ENCODE measurements around the gene FNDC1. TPM values are rescaled to one million over a fixed set of nuclear protein-coding genes. Genes with fewer than 3 reads are reported as not detected.

The FNDC1 gene
- total and polyA plus RNA-seq, 10 of the 15 experiments (the other 5 are each of a cell fraction or from before 2014, with no cell fraction given) = not detected

DNA sequence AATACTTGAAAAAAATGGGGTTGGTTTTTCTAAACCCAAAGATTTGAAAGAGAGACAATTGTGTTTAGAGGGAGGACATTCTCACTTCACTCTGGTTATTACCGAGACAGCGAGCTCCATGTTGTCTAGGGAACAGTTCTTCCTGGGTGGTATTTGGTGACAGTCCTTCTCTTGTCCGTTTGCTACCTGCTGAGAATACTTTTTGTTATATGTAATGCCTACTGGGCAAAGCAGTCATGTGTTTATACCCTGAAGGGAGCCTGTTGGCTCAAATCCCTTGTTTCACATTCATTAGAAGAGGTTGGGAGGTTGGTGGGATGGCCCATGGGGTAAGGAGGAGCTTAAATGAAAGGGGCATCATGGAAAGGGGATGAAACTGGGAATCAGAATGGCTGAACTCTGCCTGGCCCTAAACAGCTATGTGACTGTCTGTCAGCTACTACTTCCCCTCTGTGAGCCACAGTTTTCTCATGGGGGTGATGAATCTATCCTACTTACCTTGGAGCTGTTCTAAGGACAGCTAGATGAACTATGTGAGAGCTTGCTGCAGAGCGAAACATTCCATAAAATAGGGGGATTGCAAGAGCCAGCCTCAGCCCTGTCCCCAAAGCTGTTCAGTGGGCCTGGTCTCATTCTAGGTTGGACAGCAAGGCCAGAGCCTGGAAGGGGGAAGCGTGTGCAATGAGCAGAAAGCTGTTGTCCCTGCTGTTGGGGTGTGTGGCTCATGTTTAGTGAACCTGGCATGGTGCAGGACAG lies 43.5 kb downstream of the FNDC1 start:
- Histone ChIP-seq H3K9me3 (replicated peaks; ENCODE audit: control insufficient read depth, insufficient read depth, low read length) (no peaks in the 10 kb centered on the region), H3K27me3 (replicated peaks in 1 of 2; ENCODE audit: control insufficient read depth in 2 of 2, insufficient read depth in 2 of 2, low read length in 1 of 2) (peaks cover 0 to 4% of the 10 kb centered on the region in 2 experiments; a peak in 2 of 4 replicates), H3K9ac (ENCODE audit: control insufficient read depth, insufficient read depth, low read length) (no peak overlapping the region), H3K27ac (ENCODE audit: control insufficient read depth, insufficient read depth) (no peak overlapping the region), H3K79me2 (ENCODE audit: control insufficient read depth, insufficient read depth, low read length) (no peaks in the 10 kb centered on the region), H3K4me2 (ENCODE audit: control insufficient read depth, insufficient read depth) (no peak overlapping the region), H3K36me3 (ENCODE audit: control insufficient read depth in 2 of 2, insufficient read depth in 2 of 2, low read length in 1 of 2) (no peaks in the 10 kb centered on the region), H2AFZ (ENCODE audit: control insufficient read depth, low read depth, low read length) (no peak overlapping the region), H4K20me1 (ENCODE audit: control insufficient read depth, insufficient read depth) (no peaks in the 10 kb centered on the region), H3K4me1 (ENCODE audit: control insufficient read depth, insufficient read depth, low read length) (no peaks in the 10 kb centered on the region), H3K4me3 (no peak overlapping the region)
- ATAC-seq (no peak), FAIRE-seq (no peak), DNase-seq (ENCODE audit: low read depth, low spot score) (no peak)
- no TSS peak for BruUV-seq (replicated peaks)
- WGBS (ENCODE audit: insufficient coverage, insufficient replicate concordance, low lambda C conversion rate, missing lambda C conversion rate) = 29% methylated on average over 5 of the region's 5 CpGs
- POLR2A ChIA-PET = no interaction called here
- intact Hi-C loops (cut with micrococcal nuclease; ENCODE audit: unreplicated experiment) (no loop called here), in situ Hi-C loops (cut with MboI) (no loop called here)
- TF ChIP-seq STAT1 (conservative IDR thresholded peaks at IDR 0.05) (no peak), IRF4 (IDR thresholded peaks at IDR 0.05; ENCODE audit: low read depth, low read length) (no peak), BCL11A (IDR thresholded peaks at IDR 0.05; ENCODE audit: low read depth, low read length) (no peak), POLR2AphosphoS2 (IDR thresholded peaks at IDR 0.05; ENCODE audit: low read depth, low read length) (no peak), ZBED1 (IDR thresholded peaks at IDR 0.05; ENCODE audit: borderline replicate concordance) (no peak), HDAC6 (IDR thresholded peaks at IDR 0.05; ENCODE audit: unreplicated experiment) (no peak), FOXK2 (IDR thresholded peaks at IDR 0.05) (no peak)
- TF ChIP-seq, protein P1, sequence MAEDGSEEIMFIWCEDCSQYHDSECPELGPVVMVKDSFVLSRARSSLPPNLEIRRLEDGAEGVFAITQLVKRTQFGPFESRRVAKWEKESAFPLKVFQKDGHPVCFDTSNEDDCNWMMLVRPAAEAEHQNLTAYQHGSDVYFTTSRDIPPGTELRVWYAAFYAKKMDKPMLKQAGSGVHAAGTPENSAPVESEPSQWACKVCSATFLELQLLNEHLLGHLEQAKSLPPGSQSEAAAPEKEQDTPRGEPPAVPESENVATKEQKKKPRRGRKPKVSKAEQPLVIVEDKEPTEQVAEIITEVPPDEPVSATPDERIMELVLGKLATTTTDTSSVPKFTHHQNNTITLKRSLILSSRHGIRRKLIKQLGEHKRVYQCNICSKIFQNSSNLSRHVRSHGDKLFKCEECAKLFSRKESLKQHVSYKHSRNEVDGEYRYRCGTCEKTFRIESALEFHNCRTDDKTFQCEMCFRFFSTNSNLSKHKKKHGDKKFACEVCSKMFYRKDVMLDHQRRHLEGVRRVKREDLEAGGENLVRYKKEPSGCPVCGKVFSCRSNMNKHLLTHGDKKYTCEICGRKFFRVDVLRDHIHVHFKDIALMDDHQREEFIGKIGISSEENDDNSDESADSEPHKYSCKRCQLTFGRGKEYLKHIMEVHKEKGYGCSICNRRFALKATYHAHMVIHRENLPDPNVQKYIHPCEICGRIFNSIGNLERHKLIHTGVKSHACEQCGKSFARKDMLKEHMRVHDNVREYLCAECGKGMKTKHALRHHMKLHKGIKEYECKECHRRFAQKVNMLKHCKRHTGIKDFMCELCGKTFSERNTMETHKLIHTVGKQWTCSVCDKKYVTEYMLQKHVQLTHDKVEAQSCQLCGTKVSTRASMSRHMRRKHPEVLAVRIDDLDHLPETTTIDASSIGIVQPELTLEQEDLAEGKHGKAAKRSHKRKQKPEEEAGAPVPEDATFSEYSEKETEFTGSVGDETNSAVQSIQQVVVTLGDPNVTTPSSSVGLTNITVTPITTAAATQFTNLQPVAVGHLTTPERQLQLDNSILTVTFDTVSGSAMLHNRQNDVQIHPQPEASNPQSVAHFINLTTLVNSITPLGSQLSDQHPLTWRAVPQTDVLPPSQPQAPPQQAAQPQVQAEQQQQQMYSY (CRISPR knock-in tag; IDR thresholded peaks at IDR 0.05) = no peak
- TF ChIP-seq, protein P2, sequence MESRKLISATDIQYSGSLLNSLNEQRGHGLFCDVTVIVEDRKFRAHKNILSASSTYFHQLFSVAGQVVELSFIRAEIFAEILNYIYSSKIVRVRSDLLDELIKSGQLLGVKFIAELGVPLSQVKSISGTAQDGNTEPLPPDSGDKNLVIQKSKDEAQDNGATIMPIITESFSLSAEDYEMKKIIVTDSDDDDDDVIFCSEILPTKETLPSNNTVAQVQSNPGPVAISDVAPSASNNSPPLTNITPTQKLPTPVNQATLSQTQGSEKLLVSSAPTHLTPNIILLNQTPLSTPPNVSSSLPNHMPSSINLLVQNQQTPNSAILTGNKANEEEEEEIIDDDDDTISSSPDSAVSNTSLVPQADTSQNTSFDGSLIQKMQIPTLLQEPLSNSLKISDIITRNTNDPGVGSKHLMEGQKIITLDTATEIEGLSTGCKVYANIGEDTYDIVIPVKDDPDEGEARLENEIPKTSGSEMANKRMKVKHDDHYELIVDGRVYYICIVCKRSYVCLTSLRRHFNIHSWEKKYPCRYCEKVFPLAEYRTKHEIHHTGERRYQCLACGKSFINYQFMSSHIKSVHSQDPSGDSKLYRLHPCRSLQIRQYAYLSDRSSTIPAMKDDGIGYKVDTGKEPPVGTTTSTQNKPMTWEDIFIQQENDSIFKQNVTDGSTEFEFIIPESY (IDR thresholded peaks at IDR 0.05) = no peak
- RAD21 ChIA-PET (ENCODE audit: unreplicated experiment) = no interaction called here
- CTCF ChIA-PET = interaction anchor here (1.1 kb wide), 2 partner anchors 13 to 37 kb away, joined by 3 to 4 read pairs; no protein-coding TSS in a partner anchor
- SMC1A ChIA-PET (ENCODE audit: uncharacterized antibody, unreplicated experiment) = interaction anchor here (0.6 to 0.7 kb wide), 2 partner anchors 532 to 1451 kb away, joined by 3 read pairs; no protein-coding TSS in a partner anchor
